Endothelial cell of umbilical vein (primary cell): ENCODE results near the gene PRDM1. TPM values are rescaled to one million over a fixed set of nuclear protein-coding genes. Genes with fewer than 3 reads are reported as not detected.

Source experiments
- BruUV-seq: library from RNA; stranded (reverse); fragments of 400-500 nt; replicated peaks from 2 replicates; lab custom pipeline; 2021; lab: Mats Ljungman, UMichigan
- CTCF ChIA-PET: fragments of 300-600, 350-600 bp; sonication (Branson Sonifier 250); formaldehyde crosslinking; loops from one replicate; lab custom pipeline; 2021; ENCODE audit warnings: antibody characterized with exemption, inconsistent platforms; lab: Charles Lee
- POLR2A ChIA-PET: fragments of 300-600, 350-600 bp; sonication (Branson Sonifier 250); formaldehyde crosslinking; loops from one replicate; lab custom pipeline; 2021; ENCODE audit warnings: antibody characterized with exemption, inconsistent platforms; lab: Charles Lee
- DNase-seq: peaks from one replicate; pipeline ENCODE4 v3.0.0-alpha.2; 2011; ENCODE audit warnings: low read depth, low spot score
- FAIRE-seq: peaks from 2 replicates; lab custom pipeline; 2011; peaks lifted over from hg19 to GRCh38; lab: Jason Lieb, UNC
- H2AFZ ChIP-seq: 2 replicates; pipeline ENCODE4 v1.6.0; 2012; ENCODE audit warnings: low read depth, low read length, control low read depth, inconsistent platforms
- H3K27ac ChIP-seq: 2 replicates; pipeline ENCODE4 v1.5.1; 2011; ENCODE audit warnings: low read depth, mild to moderate bottlenecking, control low read depth, low read length, moderate library complexity; ENCODE audit not compliant: insufficient read depth
- H3K27me3 ChIP-seq, 2 experiments: 2 replicates each; pipeline versions ENCODE4 v1.6.0 to v1.6.1; 2011; ENCODE audit warnings: low read length in 2 of 2, mixed read lengths in 1 of 2; ENCODE audit not compliant: control insufficient read depth in 2 of 2, insufficient read depth in 2 of 2
- H3K36me3 ChIP-seq, 2 experiments: 2 replicates in 1 of 2; 3 replicates in 1 of 2; pipeline ENCODE4 v1.5.1; 2011; ENCODE audit warnings: low read length in 2 of 2, mild to moderate bottlenecking in 1 of 2, moderate library complexity in 1 of 2; ENCODE audit not compliant: control insufficient read depth in 2 of 2, insufficient read depth in 2 of 2; ENCODE audit errors: extremely low read depth in 1 of 2
- H3K4me1 ChIP-seq: 3 replicates; pipeline ENCODE4 v1.5.1; 2011; ENCODE audit warnings: mild to moderate bottlenecking, low read length; ENCODE audit not compliant: control insufficient read depth, insufficient read depth; ENCODE audit errors: extremely low read depth
- H3K4me2 ChIP-seq: 2 replicates; pipeline ENCODE4 v1.6.1; 2011; ENCODE audit warnings: low read length, control low read depth, mixed read lengths; ENCODE audit not compliant: insufficient read depth
- H3K4me3 ChIP-seq, 3 experiments: fragments of 200-600 bp in 1 of 3; sonication (generic), shearing (Covaris generic) in 1 of 3; replicated peaks in 1 of 3; 2 replicates each; pipeline ENCODE4 v1.5.1; 2011 to 2016; ENCODE audit warnings: control low read depth in 3 of 3, low read length in 3 of 3, mild to moderate bottlenecking in 2 of 3, inconsistent platforms in 1 of 3, low read depth in 1 of 3, moderate library complexity in 1 of 3; ENCODE audit not compliant: insufficient read depth in 1 of 3
- H3K79me2 ChIP-seq: 2 replicates; pipeline ENCODE4 v1.6.0; 2012; ENCODE audit warnings: low read length, inconsistent platforms; ENCODE audit not compliant: control insufficient read depth, insufficient read depth
- H3K9ac ChIP-seq: replicated peaks from 2 replicates; pipeline ENCODE3; 2011; ENCODE audit warnings: low read length, control low read depth; ENCODE audit not compliant: insufficient read depth; ENCODE audit errors: extremely low read depth
- H3K9me1 ChIP-seq: replicated peaks from 3 replicates; pipeline ENCODE4 v1.6.0; 2011; ENCODE audit warnings: mild to moderate bottlenecking, low read length; ENCODE audit not compliant: control insufficient read depth, insufficient read depth; ENCODE audit errors: extremely low read depth
- H3K9me3 ChIP-seq: replicated peaks from 2 replicates; pipeline ENCODE4 v1.5.1; 2012; ENCODE audit warnings: low read length, inconsistent platforms; ENCODE audit not compliant: control insufficient read depth, insufficient read depth
- H4K20me1 ChIP-seq: replicated peaks from 2 replicates; pipeline ENCODE3; 2011; ENCODE audit warnings: mild to moderate bottlenecking, low read length; ENCODE audit not compliant: control insufficient read depth, insufficient read depth; ENCODE audit errors: extremely low read depth
- EZH2 ChIP-seq: IDR thresholded peaks from 2 replicates; pipeline ENCODE4 v1.6.1; 2012; ENCODE audit warnings: borderline replicate concordance, low read depth, mild to moderate bottlenecking, moderate library complexity, low read length, inconsistent platforms; ENCODE audit not compliant: severe bottlenecking
- FOS ChIP-seq: IDR thresholded peaks from 2 replicates; pipeline ENCODE4 v1.6.1; 2011; ENCODE audit warnings: mild to moderate bottlenecking, low read length, moderate library complexity, borderline replicate concordance; ENCODE audit not compliant: insufficient read depth
- GATA2 ChIP-seq: IDR thresholded peaks from 2 replicates; pipeline ENCODE4 v1.7.0; 2011; ENCODE audit warnings: low read depth, mild to moderate bottlenecking, moderate library complexity, mixed read lengths, low read length; ENCODE audit not compliant: insufficient read length, insufficient read depth
- JUN ChIP-seq: IDR thresholded peaks from 2 replicates; pipeline ENCODE4 v1.6.1; 2011; ENCODE audit warnings: borderline replicate concordance, low read depth; ENCODE audit not compliant: insufficient read length, insufficient read depth
- MYC ChIP-seq: IDR thresholded peaks from one replicate; pipeline ENCODE4 v1.6.1; 2011; ENCODE audit warnings: mild to moderate bottlenecking, low read depth, low read length
- POLR2A ChIP-seq: IDR thresholded peaks from 2 replicates; pipeline ENCODE4 v1.6.1; 2012; ENCODE audit warnings: low read depth, mild to moderate bottlenecking, control low read depth, low read length
- POLR2AphosphoS5 ChIP-seq: IDR thresholded peaks from 2 replicates; pipeline ENCODE4 v1.6.1; 2012; ENCODE audit warnings: low read depth, mild to moderate bottlenecking, control low read depth, low read length, moderate library complexity; ENCODE audit not compliant: insufficient read depth
- dilution Hi-C: fragments of 300-500 bp; cut with MboI; formaldehyde crosslinking; loops from one replicate; pipeline ENCODE4 v1.15.0; 2019; ENCODE audit warnings: low sequenced_read_pairs; ENCODE audit not compliant: extremely low pct_ligation_motif_present
- intact Hi-C: fragments of 100-400 bp; cut with micrococcal nuclease; formaldehyde crosslinking; loops from one replicate; pipeline ENCODE4 v1.10.0; 2022
- polyA plus RNA-seq, 4 experiments: library from polyadenylated mRNA; depleted of rRNA in 3 of 4; stranded (reverse) in 3 of 4; unstranded in 1 of 4; fragments of >200 nt; gene quantifications; 2 replicates each; pipeline versions ENCODE4 v1.2.1 to v1.2.3, GENCODE V29; 2011 to 2012; ENCODE audit warnings: missing spikeins in 1 of 4
- total RNA-seq: library from RNA; stranded (reverse); gene quantifications from 2 replicates; pipeline ENCODE4 v1.2.3, GENCODE V29; 2021
- TF ChIP-seq, protein P1 (sequence below): IDR thresholded peaks from 2 replicates; pipeline ENCODE4 v1.6.1; 2011; ENCODE audit not compliant: insufficient read depth, insufficient read length
- TF ChIP-seq, protein P2 (sequence below), 2 donors: IDR thresholded peaks; 1 replicate in 1 of 2; 2 replicates in 1 of 2; pipeline ENCODE4 v1.5.1; 2011; ENCODE audit warnings: low read length in 2 of 2, mild to moderate bottlenecking in 2 of 2, moderate library complexity in 2 of 2, control low read depth in 1 of 2, inconsistent platforms in 1 of 2, low read depth in 1 of 2; ENCODE audit not compliant: insufficient read depth in 1 of 2; ENCODE audit errors: extremely low read depth in 1 of 2

The PRDM1 gene
- total and polyA plus RNA-seq, 2 donors (not counting 3 experiments of a cell fraction or from before 2014, with no cell fraction given) = 0.36 to 2.7 TPM

DNA sequence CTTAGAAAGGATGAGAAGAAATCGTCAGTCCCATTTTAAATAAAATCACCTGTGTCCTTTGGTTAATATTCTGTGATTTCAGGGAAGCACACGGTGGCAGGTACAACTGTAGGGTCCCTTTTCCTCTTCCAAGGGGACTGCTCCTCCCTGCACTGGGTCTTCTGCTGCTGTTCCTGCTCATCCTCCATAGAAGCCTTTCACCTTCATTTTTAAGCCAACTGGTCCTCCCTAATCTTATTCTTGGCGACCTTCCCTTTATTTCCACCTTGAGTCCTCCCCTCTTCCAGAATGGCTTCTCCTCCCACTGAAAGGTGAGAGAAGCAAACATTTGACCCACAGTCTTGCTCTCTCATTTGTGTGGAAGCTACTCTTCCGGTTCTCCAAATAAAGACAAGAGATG lies 4.4 kb upstream of the PRDM1 start:
- Histone ChIP-seq H3K9me3 (no peaks in the 10 kb centered on the region), H2AFZ (no peak overlapping the region), H3K4me2 (no peak overlapping the region), H4K20me1 (no peaks in the 10 kb centered on the region), H3K27ac (no peak overlapping the region), H3K27me3 (peaks cover 11 to 13% of the 10 kb centered on the region in 2 experiments), H3K36me3 (no peaks in the 10 kb centered on the region), H3K4me3 (no peak overlapping the region), H3K79me2 (no peaks in the 10 kb centered on the region), H3K9me1 (no peaks in the 10 kb centered on the region), H3K9ac (no peak overlapping the region), H3K4me1 (peaks cover 13% of the 10 kb centered on the region)
- no peak for DNase-seq
- BruUV-seq = no TSS peak
- POLR2A ChIA-PET = no interaction called here
- no peak for FAIRE-seq
- dilution Hi-C loops (no loop called here), intact Hi-C loops (loop anchor here (5.0 to 10.0 kb wide), 2 partner anchors 347 to 649 kb away; no protein-coding TSS in a partner anchor)
- TF ChIP-seq POLR2AphosphoS5 (no peak), JUN (no peak), POLR2A (no peak), GATA2 (no peak), EZH2 (no peak), FOS (no peak), MYC (no peak)
- TF ChIP-seq, protein P1, sequence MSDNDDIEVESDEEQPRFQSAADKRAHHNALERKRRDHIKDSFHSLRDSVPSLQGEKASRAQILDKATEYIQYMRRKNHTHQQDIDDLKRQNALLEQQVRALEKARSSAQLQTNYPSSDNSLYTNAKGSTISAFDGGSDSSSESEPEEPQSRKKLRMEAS = no peak
- TF ChIP-seq, protein P2, sequence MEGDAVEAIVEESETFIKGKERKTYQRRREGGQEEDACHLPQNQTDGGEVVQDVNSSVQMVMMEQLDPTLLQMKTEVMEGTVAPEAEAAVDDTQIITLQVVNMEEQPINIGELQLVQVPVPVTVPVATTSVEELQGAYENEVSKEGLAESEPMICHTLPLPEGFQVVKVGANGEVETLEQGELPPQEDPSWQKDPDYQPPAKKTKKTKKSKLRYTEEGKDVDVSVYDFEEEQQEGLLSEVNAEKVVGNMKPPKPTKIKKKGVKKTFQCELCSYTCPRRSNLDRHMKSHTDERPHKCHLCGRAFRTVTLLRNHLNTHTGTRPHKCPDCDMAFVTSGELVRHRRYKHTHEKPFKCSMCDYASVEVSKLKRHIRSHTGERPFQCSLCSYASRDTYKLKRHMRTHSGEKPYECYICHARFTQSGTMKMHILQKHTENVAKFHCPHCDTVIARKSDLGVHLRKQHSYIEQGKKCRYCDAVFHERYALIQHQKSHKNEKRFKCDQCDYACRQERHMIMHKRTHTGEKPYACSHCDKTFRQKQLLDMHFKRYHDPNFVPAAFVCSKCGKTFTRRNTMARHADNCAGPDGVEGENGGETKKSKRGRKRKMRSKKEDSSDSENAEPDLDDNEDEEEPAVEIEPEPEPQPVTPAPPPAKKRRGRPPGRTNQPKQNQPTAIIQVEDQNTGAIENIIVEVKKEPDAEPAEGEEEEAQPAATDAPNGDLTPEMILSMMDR (IDR thresholded peaks at IDR 0.05; ENCODE audit: extremely low read depth in 1 of 2, insufficient read depth in 1 of 2, low read depth in 1 of 2, low read length in 2 of 2) = no peak
- CTCF ChIA-PET = no interaction called here
